HG03457 (cell line): ENCODE data around the gene AFG3L2.
"Not testable (repeated sequence)": the region's sequence is repeated elsewhere in the genome, so short reads cannot be mapped to it uniquely, and the experiment has no call there.

Source experiments
- ATAC-seq: cut with Tn5 transposase; IDR thresholded peaks from one replicate; pipeline ENCODE4 v1.9.1; 2021; ENCODE audit warnings: moderate number of reproducible peaks; ENCODE audit not compliant: unreplicated experiment

AFG3L2 gene

DNA sequence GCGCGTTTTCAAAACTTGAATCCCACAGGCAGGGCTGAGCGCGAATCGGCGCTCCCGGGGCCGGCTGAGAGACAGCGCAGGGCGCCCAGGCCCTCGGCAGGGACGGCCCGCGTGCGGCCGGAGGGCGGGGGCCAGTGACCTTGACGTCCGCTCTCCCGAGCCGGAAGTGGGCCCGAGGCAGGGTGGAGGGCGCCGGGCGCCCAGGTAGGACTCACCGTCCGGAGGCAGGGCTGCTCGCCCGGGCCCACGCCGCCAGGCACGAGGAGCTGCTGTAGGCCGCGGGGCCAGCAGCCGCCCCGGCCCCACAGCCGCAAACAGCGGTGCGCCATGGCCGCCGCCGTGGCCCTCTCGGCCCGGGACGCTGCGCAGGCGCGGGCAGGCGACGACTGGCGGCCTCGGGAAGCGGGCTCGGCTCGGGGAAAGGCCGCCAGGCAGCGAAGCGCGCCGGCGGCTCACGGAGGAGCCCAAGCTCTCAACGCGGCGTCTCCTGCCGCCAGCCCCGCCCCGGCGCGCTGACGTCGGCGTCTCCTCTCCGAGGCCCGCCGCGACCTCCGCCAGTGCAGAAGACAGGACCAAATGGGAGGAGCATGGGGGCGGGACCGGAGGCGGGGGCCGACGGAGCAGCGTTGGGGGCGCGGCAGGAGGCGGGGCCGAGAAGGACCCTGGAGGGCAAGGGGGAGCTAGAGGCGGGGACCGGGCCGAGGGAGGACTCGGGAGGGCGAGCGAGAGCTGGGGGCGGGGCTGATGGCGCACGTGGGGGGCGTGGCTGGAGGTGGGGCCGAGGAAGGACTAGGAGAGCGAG lies at the start of gene AFG3L2:
Gene AFG3L2 (minus strand): TSS at position 474 of the 802 bp plus-strand sequence. CDS start 145 bp downstream, at position 329.
- peak; percentile 82 for ATAC-seq

DNA sequence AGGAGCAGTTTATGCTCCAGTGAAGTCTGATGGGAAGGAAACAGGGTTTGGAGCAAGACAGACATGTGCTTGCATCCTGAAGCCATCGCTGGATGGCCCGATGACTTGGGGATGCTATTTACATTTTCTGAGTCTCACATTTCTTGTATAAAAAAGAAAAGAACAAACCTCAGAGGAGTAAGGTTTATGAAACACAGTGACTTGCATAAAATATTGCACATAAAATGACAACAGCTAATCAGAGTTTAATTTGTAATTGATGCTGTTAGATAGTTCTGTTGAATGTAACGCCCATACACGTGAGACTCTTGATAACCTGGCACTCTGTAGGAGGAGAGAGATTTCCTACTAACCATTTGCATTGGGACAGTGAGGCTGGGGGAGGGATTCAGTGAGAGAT lies 47.2 kb upstream of the AFG3L2 start:
- ATAC-seq: no peak

DNA sequence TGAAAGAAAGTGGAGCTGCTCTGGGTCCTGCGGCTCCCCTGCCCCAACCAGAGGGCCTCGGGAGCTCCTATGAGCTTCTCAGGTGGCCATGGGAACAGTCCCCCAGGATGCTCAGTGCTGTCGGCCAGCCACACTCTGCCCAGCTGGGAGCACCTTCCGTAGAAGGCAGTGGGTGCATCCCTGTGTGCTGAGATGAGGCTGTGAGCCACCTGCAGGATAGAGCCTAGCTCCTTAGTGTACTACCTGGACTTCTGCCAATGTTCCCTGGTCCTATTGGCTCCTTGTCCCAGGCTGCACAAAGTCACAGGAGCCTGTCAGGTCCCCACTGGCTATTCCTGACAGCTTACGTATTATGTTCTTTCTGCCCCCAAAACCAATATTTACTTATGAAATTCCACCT lies 46.8 kb upstream of the AFG3L2 start:
- ATAC-seq: no peak

DNA sequence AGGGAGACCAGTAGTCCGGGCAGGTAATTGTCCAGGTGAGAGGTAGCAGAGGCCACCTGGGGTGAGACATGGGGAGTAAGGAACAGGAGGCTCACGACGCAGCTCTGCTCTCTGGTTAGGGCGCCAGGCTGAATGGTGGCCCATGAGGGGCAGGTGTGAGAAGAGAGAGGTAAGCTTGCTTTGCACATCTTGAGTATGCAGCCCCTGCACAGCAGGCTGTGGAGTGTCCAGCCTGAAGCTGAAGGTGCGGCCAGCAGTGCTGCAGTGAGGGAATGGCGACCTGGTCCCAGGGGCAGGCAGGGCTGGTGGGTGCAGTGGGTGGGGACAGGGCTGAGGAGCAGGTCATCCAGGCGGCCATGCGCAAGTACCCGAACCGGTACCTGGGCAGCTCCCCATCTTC lies 46.4 kb upstream of the AFG3L2 start:
- no peak for ATAC-seq

DNA sequence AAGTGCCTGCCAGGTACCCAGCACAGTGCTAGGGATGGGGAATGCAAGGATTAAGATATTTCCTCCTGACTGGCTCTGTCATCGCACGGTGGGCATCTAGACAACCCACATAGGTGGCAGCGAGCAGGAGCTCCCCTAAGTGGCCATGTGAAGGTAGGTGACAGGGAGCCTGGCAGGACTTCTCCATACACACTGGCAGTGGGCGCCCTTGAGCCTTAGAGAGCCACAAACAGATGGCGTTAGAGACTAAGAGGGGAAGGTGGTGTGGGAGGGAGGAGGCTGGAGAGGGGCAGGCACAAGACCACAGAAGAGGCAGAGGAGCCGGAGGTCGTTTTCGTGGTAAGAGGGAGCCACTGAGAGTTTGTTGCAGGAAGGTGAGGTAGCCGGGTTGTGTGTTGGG lies 45.9 kb upstream of the AFG3L2 start:
- no peak for ATAC-seq

DNA sequence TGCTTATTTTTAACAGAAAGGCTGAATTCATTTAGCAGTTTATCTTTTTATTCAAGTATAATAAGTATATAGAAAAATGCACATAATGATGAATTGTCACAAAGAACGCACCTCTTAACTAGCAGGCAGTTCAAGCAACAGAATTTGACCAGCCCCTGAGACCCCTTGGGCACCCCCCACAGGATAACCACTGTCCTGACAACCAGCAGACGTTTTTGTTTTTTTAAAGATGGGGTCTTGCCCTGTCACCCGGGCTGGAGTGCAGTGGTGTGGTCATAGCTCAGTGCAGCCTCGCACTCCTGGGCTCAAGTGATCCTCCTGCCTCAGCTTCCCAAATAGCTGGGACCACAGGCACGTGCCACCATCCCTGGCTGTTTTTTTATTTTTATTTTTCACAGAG lies 44.7 kb upstream of the AFG3L2 start:
- no peak for ATAC-seq

- no peak for ATAC-seq
Observed at GRCh38 chr18:12420821-12421421, 43.9 kb upstream of the AFG3L2 start.

- no peak for ATAC-seq
Observed at GRCh38 chr18:12417687-12418086, 40.7 kb upstream of the AFG3L2 start.

- ATAC-seq: no peak
Observed at GRCh38 chr18:12416098-12416729, 39.2 kb upstream of the AFG3L2 start.

DNA sequence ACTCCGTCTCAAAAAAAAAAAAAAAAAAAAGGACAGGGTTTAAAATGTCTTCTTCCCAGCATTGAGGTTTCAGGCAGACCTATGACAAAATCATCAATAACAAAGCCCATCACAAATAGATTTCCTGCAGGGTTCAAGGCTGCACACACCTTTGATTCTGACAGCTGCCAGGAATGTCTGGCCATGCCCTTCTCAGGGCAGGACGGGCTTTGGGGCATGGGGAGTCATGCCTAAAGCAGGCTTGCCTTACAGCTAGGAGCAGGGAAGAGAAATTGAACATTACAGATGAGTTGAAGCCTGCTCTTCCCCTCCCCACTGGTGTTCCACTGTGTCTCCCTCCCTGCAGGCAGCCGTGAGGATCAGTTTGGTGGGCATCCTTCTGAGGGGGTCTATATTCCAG lies 34.4 kb upstream of the AFG3L2 start:
- ATAC-seq: no peak

GRCh38 chr18:12410747-12411146 lies 33.7 kb upstream of the AFG3L2 start:
- not testable (repeated sequence) for ATAC-seq

GRCh38 chr18:12410081-12410481 lies 33.1 kb upstream of the AFG3L2 start:
- ATAC-seq: no peak

DNA sequence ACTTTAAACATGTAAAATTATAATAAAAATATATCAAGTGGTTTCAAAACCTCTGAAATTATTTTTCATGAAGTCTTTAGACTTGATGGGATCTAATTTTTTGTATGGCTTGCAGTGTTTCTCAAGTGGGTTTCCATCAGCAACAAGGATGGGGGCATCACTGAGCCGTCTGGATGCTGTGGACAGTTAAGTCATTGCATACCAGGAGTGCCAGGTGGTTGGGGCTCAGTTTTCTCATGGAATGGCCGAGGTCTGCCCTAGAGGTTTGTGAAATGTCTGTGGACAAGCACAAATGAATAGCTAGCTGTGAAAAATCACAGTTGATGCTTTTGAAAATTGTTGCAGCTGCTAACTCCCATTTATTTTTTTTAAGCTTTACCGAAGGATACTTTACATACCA lies 32.4 kb upstream of the AFG3L2 start:
- ATAC-seq: no peak

- ATAC-seq: no peak
Observed at GRCh38 chr18:12408247-12408869, 31.3 kb upstream of the AFG3L2 start.

- no peak for ATAC-seq
Observed at GRCh38 chr18:12406371-12407111, 29.5 kb upstream of the AFG3L2 start.

GRCh38 chr18:12405066-12405465 lies 28.0 kb upstream of the AFG3L2 start:
- no peak for ATAC-seq

- no peak for ATAC-seq
Observed at GRCh38 chr18:12403601-12404506, 26.8 kb upstream of the AFG3L2 start.

GRCh38 chr18:12401881-12402280 lies 24.9 kb upstream of the AFG3L2 start:
- no peak for ATAC-seq

DNA sequence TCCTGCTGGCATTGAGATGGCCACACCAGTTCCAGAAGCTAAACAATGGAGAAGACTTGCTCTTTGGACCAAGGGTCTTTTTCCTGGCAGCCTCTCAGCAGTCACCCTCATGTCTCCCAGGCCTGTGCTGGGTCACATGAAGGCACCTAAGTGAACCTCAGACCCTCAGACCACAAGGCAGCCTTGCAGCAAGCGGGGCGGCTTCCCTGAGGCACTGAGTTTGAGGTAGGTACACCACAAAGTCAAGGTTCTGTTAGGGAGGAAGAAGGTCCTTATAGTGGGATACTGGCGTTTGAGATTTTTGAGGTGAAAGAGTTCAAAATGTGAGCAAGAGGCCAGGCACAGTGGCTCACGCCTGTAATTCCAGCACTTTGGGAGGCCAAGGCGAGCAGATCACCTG lies 22.2 kb upstream of the AFG3L2 start:
- ATAC-seq: no peak

DNA sequence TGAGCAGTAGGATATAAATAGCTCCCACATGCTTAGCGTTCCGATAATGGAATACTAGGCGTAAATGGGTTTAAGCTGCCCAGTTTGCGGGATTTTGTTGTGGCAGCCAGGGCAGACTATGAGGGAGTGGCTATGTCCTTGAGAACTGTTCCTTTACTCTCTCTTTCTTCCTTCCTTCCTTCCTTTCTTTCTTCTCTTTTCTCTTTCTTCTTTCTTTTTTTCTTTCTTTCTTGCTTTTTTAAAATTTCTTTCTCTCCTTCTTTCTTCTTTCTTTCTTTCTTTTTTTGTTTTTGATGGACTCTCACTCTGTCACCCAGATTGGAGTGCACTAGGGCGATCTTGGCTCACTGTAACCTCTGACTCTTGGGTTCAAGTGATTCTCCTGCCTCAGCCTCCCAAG lies 21.6 kb upstream of the AFG3L2 start:
- ATAC-seq: no peak
